HepG2 (cell line): ENCODE data around the gene MUL1. TPM values are rescaled to one million over a fixed set of nuclear protein-coding genes. Genes with fewer than 3 reads are reported as not detected.
A peak's percentile ranks its signal among the peaks of the same experiment; 100 is the strongest.

Experiments used
- HOXA3 ChIP-seq: sonication (generic); formaldehyde crosslinking; IDR thresholded peaks from 2 replicates; pipeline ENCODE4 v1.5.0; 2020; ENCODE audit warnings: missing genetic modification reagents
- KLF16 ChIP-seq, 2 experiments: sonication (generic) in 1 of 2; formaldehyde crosslinking in 1 of 2; IDR thresholded peaks; 2 replicates each; pipeline versions ENCODE4 v1.6.1 to v1.8.0; 2016 to 2023; ENCODE audit warnings: missing genetic modification reagents in 2 of 2, missing compliant biosample characterization in 1 of 2
- MAZ ChIP-seq, 2 experiments: sonication (generic) in 1 of 2; formaldehyde crosslinking in 1 of 2; IDR thresholded peaks; 2 replicates each; pipeline versions ENCODE4 v1.5.0 to v1.6.1; 2012 to 2020; ENCODE audit warnings: low read depth in 2 of 2, mild to moderate bottlenecking in 2 of 2, borderline replicate concordance in 1 of 2, improper control_type of control experiment in 1 of 2, low read length in 1 of 2, missing genetic modification reagents in 1 of 2, moderate library complexity in 1 of 2
- MEF2D ChIP-seq: sonication (generic); formaldehyde crosslinking; IDR thresholded peaks from 2 replicates; pipeline ENCODE4 v1.5.1; 2020; ENCODE audit warnings: mild to moderate bottlenecking, missing genetic modification reagents
- MTA1 ChIP-seq: sonication (generic); formaldehyde crosslinking; IDR thresholded peaks from 2 replicates; pipeline ENCODE4 v1.4.0; 2020; ENCODE audit warnings: missing genetic modification reagents, mild to moderate bottlenecking, borderline replicate concordance
- RAD21 ChIP-seq: fragments of 450-650 bp; formaldehyde crosslinking; IDR thresholded peaks from 2 replicates; pipeline ENCODE4 v1.5.0; 2020; ENCODE audit warnings: mild to moderate bottlenecking
- SMYD3 ChIP-seq: sonication (generic); formaldehyde crosslinking; IDR thresholded peaks from 2 replicates; pipeline ENCODE4 v1.8.1; 2023; ENCODE audit warnings: mild to moderate bottlenecking, missing genetic modification reagents
- ZBTB38 ChIP-seq: sonication (generic); formaldehyde crosslinking; IDR thresholded peaks from 2 replicates; pipeline ENCODE4 v1.5.1; 2020; ENCODE audit warnings: mild to moderate bottlenecking, missing genetic modification reagents
- ZBTB7B ChIP-seq: sonication (generic); formaldehyde crosslinking; IDR thresholded peaks from 2 replicates; pipeline ENCODE4 v1.4.0; 2020; ENCODE audit warnings: missing genetic modification reagents
- ZC3H4 ChIP-seq: sonication (generic); formaldehyde crosslinking; IDR thresholded peaks from 2 replicates; pipeline ENCODE4 v1.4.0; 2020; ENCODE audit warnings: missing genetic modification reagents, borderline replicate concordance
- ZFP41 ChIP-seq: sonication (generic); formaldehyde crosslinking; IDR thresholded peaks from 2 replicates; pipeline ENCODE4 v1.4.0; 2020; ENCODE audit warnings: mild to moderate bottlenecking, missing genetic modification reagents, borderline replicate concordance
- ZNF350 ChIP-seq: sonication (generic); formaldehyde crosslinking; IDR thresholded peaks from 2 replicates; pipeline ENCODE4 v1.4.0; 2020; ENCODE audit warnings: mild to moderate bottlenecking, low read depth, missing genetic modification reagents, borderline replicate concordance
- ZNF564 ChIP-seq: sonication (generic); formaldehyde crosslinking; IDR thresholded peaks from 2 replicates; pipeline ENCODE4 v1.8.1; 2023; ENCODE audit warnings: mild to moderate bottlenecking, missing genetic modification reagents
- ZNF740 ChIP-seq: sonication (generic); formaldehyde crosslinking; IDR thresholded peaks from 2 replicates; pipeline ENCODE4 v1.4.0; 2020; ENCODE audit warnings: missing genetic modification reagents
- ZNF761 ChIP-seq: sonication (generic); formaldehyde crosslinking; conservative IDR thresholded peaks from 2 replicates; pipeline ENCODE4 v1.4.0; 2020; ENCODE audit warnings: mild to moderate bottlenecking, missing genetic modification reagents
- ZNF768 ChIP-seq: sonication (generic); formaldehyde crosslinking; IDR thresholded peaks from 2 replicates; pipeline ENCODE4 v1.4.0; 2020; ENCODE audit warnings: missing genetic modification reagents
- ZNF776 ChIP-seq: sonication (generic); formaldehyde crosslinking; IDR thresholded peaks from 2 replicates; pipeline ENCODE4 v1.4.0; 2020; ENCODE audit warnings: mild to moderate bottlenecking, missing genetic modification reagents
- ZNF883 ChIP-seq: sonication (generic); formaldehyde crosslinking; IDR thresholded peaks from 2 replicates; pipeline ENCODE4 v1.5.1; 2020; ENCODE audit warnings: mild to moderate bottlenecking, missing genetic modification reagents; ENCODE audit errors: not compliant biosample characterization
- polyA plus RNA-seq, 8 experiments: library from polyadenylated mRNA; depleted of rRNA in 3 of 8; stranded (reverse) in 7 of 8; unstranded in 1 of 8; fragments of >200 nt; fragmentation: Illumina TruSeq in 4 of 8; extraction: Trizol in 4 of 8; gene quantifications; 2 replicates each; pipeline versions ENCODE4 v1.2.1 to v1.2.3, GENCODE V29; 2011 to 2016; ENCODE audit warnings: low read depth in 4 of 8, missing spikeins in 1 of 8, mixed read lengths in 1 of 8; ENCODE audit not compliant: insufficient read depth in 1 of 8
- total RNA-seq, 5 experiments: library from RNA; depleted of rRNA; stranded (reverse); fragments of >200 nt; fragmentation: Illumina TruSeq; extraction: Trizol; gene quantifications; 2 replicates each; pipeline ENCODE4 v1.2.3, GENCODE V29; 2016; ENCODE audit warnings: low read depth in 1 of 5
- TF ChIP-seq, protein P1 (sequence below): IDR thresholded peaks from 2 replicates; pipeline ENCODE4 v1.6.1; 2016; ENCODE audit warnings: mild to moderate bottlenecking
- TF ChIP-seq, protein P2 (sequence below): sonication (generic); formaldehyde crosslinking; IDR thresholded peaks from 2 replicates; pipeline ENCODE4 v1.5.0; 2020; ENCODE audit warnings: missing genetic modification reagents

The MUL1 gene
- total and polyA plus RNA-seq, 2 of the 13 experiments (the other 11 are each of a cell fraction or from before 2014, with no cell fraction given), result 21.5 to 26.5 TPM

DNA sequence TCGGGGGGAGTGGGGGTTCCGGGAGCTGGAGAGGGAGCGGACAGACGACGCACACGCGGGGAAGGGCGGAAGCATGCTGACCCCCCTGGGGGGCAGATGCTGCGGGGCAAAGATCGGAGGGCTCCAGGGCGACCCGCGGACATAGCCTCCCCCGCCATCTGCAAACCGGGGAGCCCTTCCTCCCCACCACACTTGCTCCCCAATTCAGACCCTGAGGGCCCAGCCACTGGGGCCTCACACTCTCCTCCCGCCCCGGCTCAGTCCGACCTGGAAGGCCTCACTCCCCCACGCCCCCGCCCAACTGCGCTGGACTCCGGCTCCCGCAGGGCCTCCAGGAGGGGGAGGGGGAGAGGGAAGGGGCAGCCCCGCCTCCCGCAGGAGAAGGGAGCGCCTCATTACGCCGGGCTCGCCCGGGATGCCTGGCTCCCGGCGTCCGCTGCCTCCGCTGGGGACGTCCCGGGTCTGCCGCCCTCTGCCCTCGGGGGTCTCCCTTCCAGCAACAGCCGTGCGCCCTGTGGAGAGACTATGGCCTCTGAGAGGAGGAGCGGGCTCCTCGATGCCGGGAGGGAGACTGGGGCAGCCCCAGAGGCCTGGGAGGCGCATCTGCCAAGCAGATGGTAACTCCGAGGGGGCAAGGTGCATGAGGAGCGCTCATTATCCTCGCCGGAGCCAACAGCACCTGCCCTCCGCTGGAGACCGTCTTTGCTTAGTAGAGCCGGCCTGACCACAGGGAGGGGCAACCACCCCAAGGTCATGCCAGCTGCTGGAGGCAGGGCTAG, 21.3 kb downstream of the MUL1 start (continued):
- TF ChIP-seq ZNF883 (peak; percentile 52), MTA1 (CRISPR knock-in tag) (peak; percentile 89; the same call in 1 of the 2 replicates), ZNF740 (CRISPR knock-in tag) (peak; percentile 90), MEF2D (CRISPR knock-in tag) (peak; percentile 13; the same call in 1 of the 2 replicates), ZC3H4 (CRISPR knock-in tag) (peak; percentile 43; the same call in 1 of the 2 replicates), ZBTB7B (peak; percentile 32; the same call in 1 of the 2 replicates), SMYD3 (0 out of 2 replicates have a peak, but pooled peaks have one; percentile 31), ZFP41 (CRISPR knock-in tag) (peak; percentile 81; the same call in 1 of the 2 replicates), RAD21 (CRISPR knock-in tag) (peak; percentile 20; the same call in 1 of the 2 replicates), ZNF768 (CRISPR knock-in tag) (peak; percentile 35; the same call in 1 of the 2 replicates), ZNF776 (CRISPR knock-in tag) (no peak; the same call in 1 of the 2 replicates), ZNF350 (CRISPR knock-in tag) (peak; percentile 41; the same call in 1 of the 2 replicates), MAZ (IDR thresholded peaks at IDR 0.05; ENCODE audit: borderline replicate concordance, low read depth, low read length) (peak; percentile 98), MAZ (CRISPR knock-in tag; IDR thresholded peaks at IDR 0.05; ENCODE audit: low read depth) (peak; percentile 95), ZBTB38 (CRISPR knock-in tag) (peak; percentile 58), KLF16 (CRISPR knock-in tag; IDR thresholded peaks at IDR 0.05) (peak in 1 of 2 experiments; percentile 85; a peak in 2 of 4 replicates), HOXA3 (peak; percentile 69; the same call in 1 of the 2 replicates), ZNF761 (CRISPR knock-in tag) (peak; percentile 25; the same call in 1 of the 2 replicates), ZNF564 (CRISPR knock-in tag) (peak; percentile 76; the same call in 1 of the 2 replicates)
- TF ChIP-seq, protein P1, sequence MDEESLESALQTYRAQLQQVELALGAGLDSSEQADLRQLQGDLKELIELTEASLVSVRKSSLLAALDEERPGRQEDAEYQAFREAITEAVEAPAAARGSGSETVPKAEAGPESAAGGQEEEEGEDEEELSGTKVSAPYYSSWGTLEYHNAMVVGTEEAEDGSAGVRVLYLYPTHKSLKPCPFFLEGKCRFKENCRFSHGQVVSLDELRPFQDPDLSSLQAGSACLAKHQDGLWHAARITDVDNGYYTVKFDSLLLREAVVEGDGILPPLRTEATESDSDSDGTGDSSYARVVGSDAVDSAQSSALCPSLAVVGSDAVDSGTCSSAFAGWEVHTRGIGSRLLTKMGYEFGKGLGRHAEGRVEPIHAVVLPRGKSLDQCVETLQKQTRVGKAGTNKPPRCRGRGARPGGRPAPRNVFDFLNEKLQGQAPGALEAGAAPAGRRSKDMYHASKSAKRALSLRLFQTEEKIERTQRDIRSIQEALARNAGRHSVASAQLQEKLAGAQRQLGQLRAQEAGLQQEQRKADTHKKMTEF (CRISPR knock-in tag), result peak; percentile 98
- TF ChIP-seq, protein P2, sequence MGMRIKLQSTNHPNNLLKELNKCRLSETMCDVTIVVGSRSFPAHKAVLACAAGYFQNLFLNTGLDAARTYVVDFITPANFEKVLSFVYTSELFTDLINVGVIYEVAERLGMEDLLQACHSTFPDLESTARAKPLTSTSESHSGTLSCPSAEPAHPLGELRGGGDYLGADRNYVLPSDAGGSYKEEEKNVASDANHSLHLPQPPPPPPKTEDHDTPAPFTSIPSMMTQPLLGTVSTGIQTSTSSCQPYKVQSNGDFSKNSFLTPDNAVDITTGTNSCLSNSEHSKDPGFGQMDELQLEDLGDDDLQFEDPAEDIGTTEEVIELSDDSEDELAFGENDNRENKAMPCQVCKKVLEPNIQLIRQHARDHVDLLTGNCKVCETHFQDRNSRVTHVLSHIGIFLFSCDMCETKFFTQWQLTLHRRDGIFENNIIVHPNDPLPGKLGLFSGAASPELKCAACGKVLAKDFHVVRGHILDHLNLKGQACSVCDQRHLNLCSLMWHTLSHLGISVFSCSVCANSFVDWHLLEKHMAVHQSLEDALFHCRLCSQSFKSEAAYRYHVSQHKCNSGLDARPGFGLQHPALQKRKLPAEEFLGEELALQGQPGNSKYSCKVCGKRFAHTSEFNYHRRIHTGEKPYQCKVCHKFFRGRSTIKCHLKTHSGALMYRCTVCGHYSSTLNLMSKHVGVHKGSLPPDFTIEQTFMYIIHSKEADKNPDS (CRISPR knock-in tag), result peak; percentile 77; the same call in 1 of the 2 replicates
